MM.1S (cell line): Measurements from ENCODE around the gene TBL1X.

Source experiments
- CTCF ChIP-seq: fragments of 300-600 bp; sonication (generic); IDR thresholded peaks from 2 replicates; pipeline ENCODE4 v1.5.1; 2016; ENCODE audit warnings: antibody characterized with exemption, low read length, mixed read lengths
- EZH2 ChIP-seq: fragments of 300-600 bp; sonication (generic); optimal IDR thresholded peaks from 2 replicates; pipeline ENCODE3; 2017; ENCODE audit warnings: low read depth, mild to moderate bottlenecking, antibody characterized with exemption, low read length, mixed read lengths
- EZH2phosphoT487 ChIP-seq: fragments of 300-600 bp; sonication (generic); IDR thresholded peaks from 2 replicates; pipeline ENCODE4 v1.6.1; 2018; ENCODE audit warnings: antibody characterized with exemption, low read length

GRCh38 chrX:9765072-9765736, 300.3 kb downstream of the TBL1X start:
- no peak for TF ChIP-seq CTCF
- TF ChIP-seq EZH2, result no peak
- TF ChIP-seq EZH2phosphoT487, result no peak
